ENCODE data around the gene H2BK1.

The H2BK1 gene

GRCh38 chr7:151206914-151207313 lies 3.4 kb downstream of the H2BK1 start:
- Histone ChIP-seq H3K27ac (ENCODE audit: low read depth, low read length) (no peak overlapping the region), H3K27me3 (ENCODE audit: control insufficient read depth in 5 of 5, insufficient read depth in 4 of 5, low read length in 5 of 5) (peaks cover 19 to 27% (median 21%) of the 10 kb centered on the region in 5 donors), H3K36me3 (ENCODE audit: control insufficient read depth in 5 of 5, insufficient read depth in 5 of 5, low read length in 5 of 5) (no peaks in the 10 kb centered on the region), H3K9ac (ENCODE audit: low read length in 5 of 5) (no peak overlapping the region), H3K4me1 (ENCODE audit: control insufficient read depth in 5 of 5, insufficient read depth in 5 of 5, low read length in 5 of 5) (no peaks in the 10 kb centered on the region), H3K9me3 (ENCODE audit: control insufficient read depth in 5 of 5, low read length in 5 of 5) (no peaks in the 10 kb centered on the region), H3K4me3 (ENCODE audit: low read depth in 1 of 5, low read length in 5 of 5) (no peak overlapping the region)

DNA sequence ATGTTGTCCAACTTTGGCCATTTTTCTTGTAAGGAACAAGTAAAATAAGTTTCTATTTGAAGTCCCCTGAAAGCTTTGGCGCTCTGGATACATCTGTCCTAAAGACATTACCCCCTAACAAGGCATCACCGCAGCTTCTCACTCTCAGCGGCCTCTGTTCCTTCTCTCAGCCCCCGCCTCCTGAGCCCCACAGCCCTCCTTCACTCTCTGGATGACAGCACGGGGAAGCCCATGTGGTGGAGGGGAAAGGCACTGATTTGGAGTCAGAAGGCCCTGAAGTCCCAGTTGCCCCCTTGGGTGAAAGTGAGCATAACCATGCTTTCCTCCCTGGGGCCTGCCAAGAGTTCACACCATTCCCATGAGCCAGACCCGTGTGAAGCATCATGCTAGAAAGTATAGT lies 4.6 kb downstream of the H2BK1 start:
- no peak overlapping the region for H3K9ac ChIP-seq (ENCODE audit: low read length in 5 of 5)
- no peaks in the 10 kb centered on the region for H3K4me1 ChIP-seq (ENCODE audit: control insufficient read depth in 5 of 5, insufficient read depth in 5 of 5, low read length in 5 of 5)
- H3K36me3 ChIP-seq (ENCODE audit: control insufficient read depth in 5 of 5, insufficient read depth in 5 of 5, low read length in 5 of 5): no peaks in the 10 kb centered on the region
- peaks cover 19 to 27% (median 21%) of the 10 kb centered on the region in 5 donors for H3K27me3 ChIP-seq (ENCODE audit: control insufficient read depth in 5 of 5, insufficient read depth in 4 of 5, low read length in 5 of 5)
- H3K27ac ChIP-seq (ENCODE audit: low read depth, low read length): no peak overlapping the region
- H3K9me3 ChIP-seq (ENCODE audit: control insufficient read depth in 5 of 5, low read length in 5 of 5): no peaks in the 10 kb centered on the region
- no peak overlapping the region for H3K4me3 ChIP-seq (ENCODE audit: low read depth in 1 of 5, low read length in 5 of 5)

GRCh38 chr7:151204383-151205032 lies 5.8 kb downstream of the H2BK1 start:
- no peak overlapping the region for H3K27ac ChIP-seq (ENCODE audit: low read depth, low read length)
- no peaks in the 10 kb centered on the region for H3K9me3 ChIP-seq (ENCODE audit: control insufficient read depth in 5 of 5, low read length in 5 of 5)
- peaks cover 0 to 8% (median 6%) of the 10 kb centered on the region in 5 donors for H3K4me1 ChIP-seq (ENCODE audit: control insufficient read depth in 5 of 5, insufficient read depth in 5 of 5, low read length in 5 of 5)
- no peaks in the 10 kb centered on the region for H3K36me3 ChIP-seq (ENCODE audit: control insufficient read depth in 5 of 5, insufficient read depth in 5 of 5, low read length in 5 of 5)
- H3K9ac ChIP-seq (ENCODE audit: low read length in 5 of 5): no peak overlapping the region
- no peak overlapping the region for H3K4me3 ChIP-seq (ENCODE audit: low read depth in 1 of 5, low read length in 5 of 5)
- peaks cover 19 to 27% (median 21%) of the 10 kb centered on the region in 5 donors for H3K27me3 ChIP-seq (ENCODE audit: control insufficient read depth in 5 of 5, insufficient read depth in 4 of 5, low read length in 5 of 5)

DNA sequence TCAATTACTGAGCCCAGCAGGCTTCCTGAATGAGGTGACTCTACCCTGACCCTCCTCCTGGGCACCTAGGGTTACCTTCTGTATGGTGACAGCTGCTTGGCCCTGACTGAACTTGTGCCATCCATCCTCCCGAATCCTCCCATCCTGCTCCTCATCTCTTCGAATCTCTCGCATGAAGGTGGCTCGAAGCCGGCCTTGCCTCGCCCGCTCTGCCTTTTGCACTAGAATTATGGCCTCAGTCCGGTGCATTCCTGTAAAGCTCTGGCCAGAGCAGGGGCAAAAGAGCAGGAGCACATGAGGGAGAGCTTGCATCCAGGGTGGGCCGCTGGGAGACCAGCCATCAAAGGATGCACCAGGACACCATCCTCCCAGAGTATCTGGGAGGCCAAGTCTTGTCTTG lies 7.5 kb downstream of the H2BK1 start:
- H3K36me3 ChIP-seq (ENCODE audit: control insufficient read depth in 5 of 5, insufficient read depth in 5 of 5, low read length in 5 of 5): no peaks in the 10 kb centered on the region
- H3K4me3 ChIP-seq (ENCODE audit: low read depth in 1 of 5, low read length in 5 of 5): no peak overlapping the region
- H3K9ac ChIP-seq (ENCODE audit: low read length in 5 of 5): no peak overlapping the region
- H3K27ac ChIP-seq (ENCODE audit: low read depth, low read length): no peak overlapping the region
- peaks cover 0 to 14% (median 8%) of the 10 kb centered on the region in 5 donors for H3K4me1 ChIP-seq (ENCODE audit: control insufficient read depth in 5 of 5, insufficient read depth in 5 of 5, low read length in 5 of 5)
- H3K27me3 ChIP-seq (ENCODE audit: control insufficient read depth in 5 of 5, insufficient read depth in 4 of 5, low read length in 5 of 5): peaks cover 19 to 27% (median 21%) of the 10 kb centered on the region in 5 donors
- H3K9me3 ChIP-seq (ENCODE audit: control insufficient read depth in 5 of 5, low read length in 5 of 5): no peaks in the 10 kb centered on the region

GRCh38 chr7:151201751-151202150 lies 8.5 kb downstream of the H2BK1 start:
- Histone ChIP-seq H3K9ac (ENCODE audit: low read length in 5 of 5) (no peak overlapping the region), H3K27me3 (ENCODE audit: control insufficient read depth in 5 of 5, insufficient read depth in 4 of 5, low read length in 5 of 5) (peaks cover 16 to 23% (median 18%) of the 10 kb centered on the region in 5 donors), H3K4me3 (ENCODE audit: low read depth in 1 of 5, low read length in 5 of 5) (no peak overlapping the region), H3K9me3 (ENCODE audit: control insufficient read depth in 5 of 5, low read length in 5 of 5) (no peaks in the 10 kb centered on the region), H3K4me1 (ENCODE audit: control insufficient read depth in 5 of 5, insufficient read depth in 5 of 5, low read length in 5 of 5) (peaks cover 0 to 14% (median 8%) of the 10 kb centered on the region in 5 donors), H3K36me3 (ENCODE audit: control insufficient read depth in 5 of 5, insufficient read depth in 5 of 5, low read length in 5 of 5) (no peaks in the 10 kb centered on the region), H3K27ac (ENCODE audit: low read depth, low read length) (no peak overlapping the region)

- H3K4me3 ChIP-seq (ENCODE audit: low read depth in 1 of 5, low read length in 5 of 5): no peak overlapping the region
- H3K9me3 ChIP-seq (ENCODE audit: control insufficient read depth in 5 of 5, low read length in 5 of 5): no peaks in the 10 kb centered on the region
- H3K9ac ChIP-seq (ENCODE audit: low read length in 5 of 5): no peak overlapping the region
- peaks cover 16 to 23% (median 18%) of the 10 kb centered on the region in 5 donors for H3K27me3 ChIP-seq (ENCODE audit: control insufficient read depth in 5 of 5, insufficient read depth in 4 of 5, low read length in 5 of 5)
- H3K36me3 ChIP-seq (ENCODE audit: control insufficient read depth in 5 of 5, insufficient read depth in 5 of 5, low read length in 5 of 5): no peaks in the 10 kb centered on the region
- H3K4me1 ChIP-seq (ENCODE audit: control insufficient read depth in 5 of 5, insufficient read depth in 5 of 5, low read length in 5 of 5): peaks cover 0 to 14% (median 8%) of the 10 kb centered on the region in 5 donors
- no peak overlapping the region for H3K27ac ChIP-seq (ENCODE audit: low read depth, low read length)
Observed at GRCh38 chr7:151201344-151201743, 8.9 kb downstream of the H2BK1 start.

DNA sequence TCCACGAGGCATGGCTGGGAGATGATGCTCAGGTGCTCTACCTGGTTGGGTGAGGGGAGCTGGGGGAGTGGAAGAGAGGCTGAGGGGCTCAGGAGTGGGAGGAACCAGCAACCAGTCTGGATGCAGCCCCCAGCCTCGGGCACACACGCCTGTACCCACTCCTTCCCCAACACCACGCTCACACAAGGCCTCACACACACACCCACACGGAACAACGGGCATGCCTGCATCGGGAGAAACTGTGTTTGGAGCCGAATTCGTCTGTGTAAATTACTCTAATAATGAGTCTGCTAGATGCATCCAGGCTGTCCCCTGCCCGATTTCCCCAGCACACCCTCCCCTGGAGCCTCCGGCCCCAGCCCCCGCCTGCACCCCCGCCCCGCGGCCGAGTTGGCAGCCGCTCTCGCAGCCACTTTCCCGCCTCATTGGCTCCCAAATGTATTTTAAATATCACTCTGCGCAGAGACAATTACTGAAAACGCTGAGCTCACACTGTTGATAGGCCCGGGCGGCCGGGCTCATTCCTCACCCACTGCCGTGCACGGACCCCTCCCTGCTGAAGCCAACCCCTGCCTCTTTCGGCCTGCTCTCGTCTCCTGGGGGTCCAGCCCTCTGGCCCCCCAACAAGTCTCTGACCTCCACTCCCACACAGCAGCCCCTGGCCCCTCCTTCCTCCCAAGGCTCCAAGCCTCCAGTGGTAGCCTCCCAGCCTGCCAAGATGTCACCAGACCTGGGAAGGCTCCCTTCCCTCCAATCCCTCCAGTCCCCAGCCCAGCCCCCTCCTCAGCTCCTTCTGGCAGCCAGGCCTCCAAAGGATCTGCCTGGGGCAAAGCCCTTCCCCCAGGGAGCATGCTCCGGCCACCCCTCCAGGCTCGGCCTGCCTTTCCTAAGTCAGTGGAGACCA lies 11.1 kb downstream of the H2BK1 start:
- Histone ChIP-seq H3K27ac (ENCODE audit: low read depth, low read length) (no peak overlapping the region), H3K27me3 (ENCODE audit: control insufficient read depth in 5 of 5, insufficient read depth in 4 of 5, low read length in 5 of 5) (peaks cover 4 to 11% (median 8%) of the 10 kb centered on the region in 5 donors), H3K9ac (ENCODE audit: low read length in 5 of 5) (peak overlapping the region in 1 of 5 donors; percentile 16), H3K9me3 (ENCODE audit: control insufficient read depth in 5 of 5, low read length in 5 of 5) (no peaks in the 10 kb centered on the region), H3K4me3 (ENCODE audit: low read depth in 1 of 5, low read length in 5 of 5) (peak overlapping the region in 1 of 5 donors; percentile 27), H3K4me1 (ENCODE audit: control insufficient read depth in 5 of 5, insufficient read depth in 5 of 5, low read length in 5 of 5) (peaks cover 0 to 24% (median 14%) of the 10 kb centered on the region in 5 donors), H3K36me3 (ENCODE audit: control insufficient read depth in 5 of 5, insufficient read depth in 5 of 5, low read length in 5 of 5) (no peaks in the 10 kb centered on the region)

- Histone ChIP-seq H3K27ac (ENCODE audit: low read depth, low read length) (no peak overlapping the region), H3K9ac (ENCODE audit: low read length in 5 of 5) (no peak overlapping the region), H3K9me3 (ENCODE audit: control insufficient read depth in 5 of 5, low read length in 5 of 5) (no peaks in the 10 kb centered on the region), H3K36me3 (ENCODE audit: control insufficient read depth in 5 of 5, insufficient read depth in 5 of 5, low read length in 5 of 5) (no peaks in the 10 kb centered on the region), H3K27me3 (ENCODE audit: control insufficient read depth in 5 of 5, insufficient read depth in 4 of 5, low read length in 5 of 5) (peaks cover 0 to 9% (median 6%) of the 10 kb centered on the region in 5 donors), H3K4me3 (ENCODE audit: low read depth in 1 of 5, low read length in 5 of 5) (no peak overlapping the region), H3K4me1 (ENCODE audit: control insufficient read depth in 5 of 5, insufficient read depth in 5 of 5, low read length in 5 of 5) (peaks cover 0 to 25% (median 14%) of the 10 kb centered on the region in 5 donors)
Observed at GRCh38 chr7:151197932-151198331, 12.4 kb downstream of the H2BK1 start.

- H3K27me3 ChIP-seq (ENCODE audit: control insufficient read depth in 5 of 5, insufficient read depth in 4 of 5, low read length in 5 of 5): peaks cover 0 to 9% (median 7%) of the 10 kb centered on the region in 5 donors
- no peak overlapping the region for H3K4me3 ChIP-seq (ENCODE audit: low read depth in 1 of 5, low read length in 5 of 5)
- H3K36me3 ChIP-seq (ENCODE audit: control insufficient read depth in 5 of 5, insufficient read depth in 5 of 5, low read length in 5 of 5): no peaks in the 10 kb centered on the region
- H3K27ac ChIP-seq (ENCODE audit: low read depth, low read length): no peak overlapping the region
- no peak overlapping the region for H3K9ac ChIP-seq (ENCODE audit: low read length in 5 of 5)
- H3K9me3 ChIP-seq (ENCODE audit: control insufficient read depth in 5 of 5, low read length in 5 of 5): no peaks in the 10 kb centered on the region
- peaks cover 1 to 27% (median 14%) of the 10 kb centered on the region in 5 donors for H3K4me1 ChIP-seq (ENCODE audit: control insufficient read depth in 5 of 5, insufficient read depth in 5 of 5, low read length in 5 of 5)
Observed at GRCh38 chr7:151195616-151196450, 14.5 kb downstream of the H2BK1 start.

Measured in subcutaneous abdominal adipose tissue (tissue), 5 donors.